ENCODE data around the gene PITPNM1.

GRCh38 chr11:67484847-67485311 is 20.3 kb downstream of the PITPNM1 start:
- TF ChIP-seq, protein P1, sequence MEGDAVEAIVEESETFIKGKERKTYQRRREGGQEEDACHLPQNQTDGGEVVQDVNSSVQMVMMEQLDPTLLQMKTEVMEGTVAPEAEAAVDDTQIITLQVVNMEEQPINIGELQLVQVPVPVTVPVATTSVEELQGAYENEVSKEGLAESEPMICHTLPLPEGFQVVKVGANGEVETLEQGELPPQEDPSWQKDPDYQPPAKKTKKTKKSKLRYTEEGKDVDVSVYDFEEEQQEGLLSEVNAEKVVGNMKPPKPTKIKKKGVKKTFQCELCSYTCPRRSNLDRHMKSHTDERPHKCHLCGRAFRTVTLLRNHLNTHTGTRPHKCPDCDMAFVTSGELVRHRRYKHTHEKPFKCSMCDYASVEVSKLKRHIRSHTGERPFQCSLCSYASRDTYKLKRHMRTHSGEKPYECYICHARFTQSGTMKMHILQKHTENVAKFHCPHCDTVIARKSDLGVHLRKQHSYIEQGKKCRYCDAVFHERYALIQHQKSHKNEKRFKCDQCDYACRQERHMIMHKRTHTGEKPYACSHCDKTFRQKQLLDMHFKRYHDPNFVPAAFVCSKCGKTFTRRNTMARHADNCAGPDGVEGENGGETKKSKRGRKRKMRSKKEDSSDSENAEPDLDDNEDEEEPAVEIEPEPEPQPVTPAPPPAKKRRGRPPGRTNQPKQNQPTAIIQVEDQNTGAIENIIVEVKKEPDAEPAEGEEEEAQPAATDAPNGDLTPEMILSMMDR (IDR thresholded peaks at IDR 0.05): no peak
- TF ChIP-seq POLR2A (IDR thresholded peaks at IDR 0.05): no peak

All from body of pancreas (tissue), 4 donors.